Measurements from ENCODE around the gene LCP1.

Gene LCP1

GRCh38 chr13:46121033-46121432, 60.9 kb downstream of the LCP1 start:
- TF ChIP-seq CTCF (IDR thresholded peaks at IDR 0.05; ENCODE audit: low read depth, low read length): no peak
- in situ Hi-C loops (cut with HindIII; ENCODE audit: low sequenced_read_pairs): no loop called here
- DNase-seq (ENCODE audit: low read depth, low spot score): no peak
- no peak overlapping the region for H3K4me3 ChIP-seq (ENCODE audit: low read depth, low read length)

GRCh38 chr13:46119883-46120614, 61.9 kb downstream of the LCP1 start:
- peak; percentile 71 for DNase-seq (ENCODE audit: low read depth, low spot score)
- H3K4me3 ChIP-seq (ENCODE audit: low read depth, low read length): no peak overlapping the region
- TF ChIP-seq CTCF (IDR thresholded peaks at IDR 0.05; ENCODE audit: low read depth, low read length): no peak
- in situ Hi-C loops (cut with HindIII; ENCODE audit: low sequenced_read_pairs): no loop called here

GRCh38 chr13:46116653-46117502, 65.1 kb downstream of the LCP1 start:
- DNase-seq (ENCODE audit: low read depth, low spot score): no peak
- in situ Hi-C loops (cut with HindIII; ENCODE audit: low sequenced_read_pairs): no loop called here
- no peak for TF ChIP-seq CTCF (IDR thresholded peaks at IDR 0.05; ENCODE audit: low read depth, low read length)
- no peak overlapping the region for H3K4me3 ChIP-seq (ENCODE audit: low read depth, low read length)

GRCh38 chr13:46114613-46115012, 67.4 kb downstream of the LCP1 start:
- DNase-seq (ENCODE audit: low read depth, low spot score): no peak
- no peak for TF ChIP-seq CTCF (IDR thresholded peaks at IDR 0.05; ENCODE audit: low read depth, low read length)
- in situ Hi-C loops (cut with HindIII; ENCODE audit: low sequenced_read_pairs): no loop called here

GRCh38 chr13:46113596-46113995, 68.4 kb downstream of the LCP1 start:
- in situ Hi-C loops (cut with HindIII; ENCODE audit: low sequenced_read_pairs): no loop called here
- DNase-seq (ENCODE audit: low read depth, low spot score): peak; percentile 36
- no peak overlapping the region for H3K4me3 ChIP-seq (ENCODE audit: low read depth, low read length)
- no peak for TF ChIP-seq CTCF (IDR thresholded peaks at IDR 0.05; ENCODE audit: low read depth, low read length)

More at GRCh38 chr13:46114613-46115012, 67.4 kb downstream of the LCP1 start:
- no peak overlapping the region for H3K4me3 ChIP-seq (ENCODE audit: low read depth, low read length)

- no peak for DNase-seq (ENCODE audit: low read depth, low spot score)
- TF ChIP-seq CTCF (IDR thresholded peaks at IDR 0.05; ENCODE audit: low read depth, low read length): no peak
- in situ Hi-C loops (cut with HindIII; ENCODE audit: low sequenced_read_pairs): no loop called here
- no peak overlapping the region for H3K4me3 ChIP-seq (ENCODE audit: low read depth, low read length)
These were observed 70.8 kb downstream of the LCP1 start for GRCh38 chr13:46111151-46111550.
